ENCODE results near the gene DNLZ.

DNA sequence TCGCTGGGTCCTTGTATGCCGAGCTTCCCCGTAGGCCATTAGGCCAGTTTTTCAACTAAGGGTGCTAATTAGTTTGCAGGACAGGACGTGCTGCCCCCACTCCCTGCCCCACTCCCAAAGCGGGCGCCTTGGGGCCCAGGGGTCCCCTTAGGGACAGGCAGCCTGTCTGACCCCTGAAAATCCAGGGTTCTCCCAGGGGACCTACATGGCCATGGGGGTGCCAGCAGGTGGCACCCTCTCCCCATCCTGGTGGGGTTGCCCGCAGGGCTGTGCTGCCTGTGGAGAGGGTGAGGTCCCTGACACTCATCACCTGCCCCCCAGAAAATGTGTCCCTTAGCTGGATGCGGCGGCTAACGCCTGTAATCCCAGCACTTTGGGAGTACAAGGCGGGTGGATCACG is 51.1 kb downstream of the DNLZ start:
- TF ChIP-seq CTCF (IDR thresholded peaks at IDR 0.05; ENCODE audit: low read depth, low read length) = peak; percentile 65
- TF ChIP-seq EZH2phosphoT487 (IDR thresholded peaks at IDR 0.05; ENCODE audit: low read depth) = no peak

All from OCI-LY3 (cell line).